BLaER1 (cell line): Measurements from ENCODE around the gene PLBD1.

ENCODE experiments used
- H3K27ac ChIP-seq: shearing (Covaris generic); formaldehyde crosslinking; 2 replicates; pipeline ENCODE4 v1.8.1; 2022
- H3K27me3 ChIP-seq: shearing (Covaris generic); formaldehyde crosslinking; 2 replicates; pipeline ENCODE4 v1.8.1; 2022
- H3K36me3 ChIP-seq: shearing (Covaris generic); formaldehyde crosslinking; 2 replicates; pipeline ENCODE4 v1.8.1; 2022
- H3K4me1 ChIP-seq: shearing (Covaris generic); formaldehyde crosslinking; 2 replicates; pipeline ENCODE4 v1.8.1; 2022
- H3K4me2 ChIP-seq: shearing (Covaris generic); formaldehyde crosslinking; 2 replicates; pipeline ENCODE4 v1.8.1; 2022
- H3K4me3 ChIP-seq: shearing (Covaris generic); formaldehyde crosslinking; 2 replicates; pipeline ENCODE4 v1.8.1; 2022
- H3K9ac ChIP-seq: shearing (Covaris generic); formaldehyde crosslinking; 2 replicates; pipeline ENCODE4 v1.8.1; 2022
- H3K9me3 ChIP-seq: shearing (Covaris generic); formaldehyde crosslinking; 2 replicates; pipeline ENCODE4 v1.8.1; 2022
- H4K20me1 ChIP-seq: shearing (Covaris generic); formaldehyde crosslinking; 2 replicates; pipeline ENCODE4 v1.8.1; 2022
- Cebpa-rat ChIP-seq: shearing (Covaris generic); IDR thresholded peaks from 2 replicates; pipeline ENCODE4 v1.8.1; 2022

PLBD1 gene

GRCh38 chr12:14567351-14568162 is at the start of gene PLBD1:
PLBD1 (minus strand) TSS chr12:14567883; CDS start chr12:14567696, 187 bp downstream.
- peaks cover 23% of the 10 kb centered on the region for H3K9me3 ChIP-seq
- H3K9ac ChIP-seq = no peak within 1 kb of the TSS
- no peak within 1 kb of the TSS for H3K4me2 ChIP-seq
- no peaks in the 10 kb centered on the region for H3K4me1 ChIP-seq
- no peaks in the 10 kb centered on the region for H3K27me3 ChIP-seq
- TF ChIP-seq Cebpa-rat = no peak
- no peak within 1 kb of the TSS for H3K27ac ChIP-seq
- H3K4me3 ChIP-seq = no peak within 1 kb of the TSS
- H3K36me3 ChIP-seq = no peaks in the 10 kb centered on the region
- H4K20me1 ChIP-seq = no peaks in the 10 kb centered on the region

GRCh38 chr12:14614704-14615121 is 47.0 kb upstream of the PLBD1 start:
- H4K20me1 ChIP-seq = no peaks in the 10 kb centered on the region
- peaks cover 32% of the 10 kb centered on the region for H3K9me3 ChIP-seq
- H3K27ac ChIP-seq = peak overlapping the region; percentile 66
- TF ChIP-seq Cebpa-rat = no peak
- H3K4me1 ChIP-seq = peaks cover 36% of the 10 kb centered on the region
- H3K4me3 ChIP-seq = peak overlapping the region; percentile 4; the same call in 1 of the 2 replicates
- H3K36me3 ChIP-seq = no peaks in the 10 kb centered on the region
- H3K4me2 ChIP-seq = peak overlapping the region; percentile 75
- no peak overlapping the region; the same call in 1 of the 2 replicates for H3K9ac ChIP-seq
- no peaks in the 10 kb centered on the region for H3K27me3 ChIP-seq

GRCh38 chr12:14613718-14614117 is 46.0 kb upstream of the PLBD1 start:
- H4K20me1 ChIP-seq = no peaks in the 10 kb centered on the region
- H3K4me1 ChIP-seq = peaks cover 36% of the 10 kb centered on the region
- H3K9me3 ChIP-seq = peaks cover 33% of the 10 kb centered on the region
- 0 out of 2 replicates have a peak overlapping the region, but pooled peaks have one; percentile 4 for H3K4me3 ChIP-seq
- H3K27ac ChIP-seq = peak overlapping the region; percentile 66
- no peak for TF ChIP-seq Cebpa-rat
- no peaks in the 10 kb centered on the region for H3K27me3 ChIP-seq
- H3K9ac ChIP-seq = peak overlapping the region; percentile 46; the same call in 1 of the 2 replicates
- no peaks in the 10 kb centered on the region for H3K36me3 ChIP-seq
- peak overlapping the region; percentile 75 for H3K4me2 ChIP-seq

- H3K27ac ChIP-seq = peak overlapping the region; percentile 66
- H3K27me3 ChIP-seq = no peaks in the 10 kb centered on the region
- no peaks in the 10 kb centered on the region for H4K20me1 ChIP-seq
- peaks cover 33% of the 10 kb centered on the region for H3K9me3 ChIP-seq
- no peaks in the 10 kb centered on the region for H3K36me3 ChIP-seq
- TF ChIP-seq Cebpa-rat = no peak
- peak overlapping the region; percentile 75 for H3K4me2 ChIP-seq
- no peak overlapping the region for H3K4me3 ChIP-seq
- no peak overlapping the region for H3K9ac ChIP-seq
- peaks cover 36% of the 10 kb centered on the region for H3K4me1 ChIP-seq
Observed at GRCh38 chr12:14612898-14613445, 45.3 kb upstream of the PLBD1 start.

- Histone ChIP-seq H3K4me1 (peaks cover 36% of the 10 kb centered on the region), H3K4me2 (no peak overlapping the region; the same call in 1 of the 2 replicates), H3K27me3 (no peaks in the 10 kb centered on the region), H3K9me3 (peaks cover 34% of the 10 kb centered on the region), H3K9ac (no peak overlapping the region), H4K20me1 (no peaks in the 10 kb centered on the region), H3K4me3 (no peak overlapping the region), H3K36me3 (no peaks in the 10 kb centered on the region), H3K27ac (no peak overlapping the region; the same call in 1 of the 2 replicates)
- no peak for TF ChIP-seq Cebpa-rat
Observed at GRCh38 chr12:14612250-14612649, 44.6 kb upstream of the PLBD1 start.

- H3K4me2 ChIP-seq = no peak overlapping the region; the same call in 1 of the 2 replicates
- no peak overlapping the region for H3K4me3 ChIP-seq
- TF ChIP-seq Cebpa-rat = no peak
- H3K4me1 ChIP-seq = peaks cover 36% of the 10 kb centered on the region
- peaks cover 28% of the 10 kb centered on the region for H3K9me3 ChIP-seq
- H3K27ac ChIP-seq = no peak overlapping the region; the same call in 1 of the 2 replicates
- H3K36me3 ChIP-seq = no peaks in the 10 kb centered on the region
- no peaks in the 10 kb centered on the region for H4K20me1 ChIP-seq
- H3K27me3 ChIP-seq = no peaks in the 10 kb centered on the region
- H3K9ac ChIP-seq = no peak overlapping the region
Observed at GRCh38 chr12:14611640-14612203, 44.0 kb upstream of the PLBD1 start.

GRCh38 chr12:14607568-14607967 is 39.9 kb upstream of the PLBD1 start:
- no peak for TF ChIP-seq Cebpa-rat
- H4K20me1 ChIP-seq = no peaks in the 10 kb centered on the region
- H3K9me3 ChIP-seq = peaks cover 51% of the 10 kb centered on the region
- peaks cover 8% of the 10 kb centered on the region; the same call in 1 of the 2 replicates for H3K4me1 ChIP-seq
- no peak overlapping the region for H3K27ac ChIP-seq
- no peak overlapping the region for H3K4me3 ChIP-seq
- H3K4me2 ChIP-seq = no peak overlapping the region
- no peaks in the 10 kb centered on the region for H3K27me3 ChIP-seq
- no peak overlapping the region for H3K9ac ChIP-seq
- H3K36me3 ChIP-seq = no peaks in the 10 kb centered on the region

GRCh38 chr12:14605401-14605989 is 37.8 kb upstream of the PLBD1 start:
- no peak overlapping the region for H3K4me2 ChIP-seq
- H3K27me3 ChIP-seq = no peaks in the 10 kb centered on the region
- H3K36me3 ChIP-seq = no peaks in the 10 kb centered on the region
- no peaks in the 10 kb centered on the region for H3K4me1 ChIP-seq
- no peak overlapping the region for H3K4me3 ChIP-seq
- H3K9ac ChIP-seq = no peak overlapping the region
- H3K9me3 ChIP-seq = peaks cover 34% of the 10 kb centered on the region
- TF ChIP-seq Cebpa-rat = no peak
- H3K27ac ChIP-seq = no peak overlapping the region
- no peaks in the 10 kb centered on the region for H4K20me1 ChIP-seq

GRCh38 chr12:14601692-14602478 is 34.2 kb upstream of the PLBD1 start:
- H3K4me3 ChIP-seq = no peak overlapping the region
- no peaks in the 10 kb centered on the region for H3K27me3 ChIP-seq
- no peak overlapping the region for H3K4me2 ChIP-seq
- H4K20me1 ChIP-seq = no peaks in the 10 kb centered on the region
- H3K4me1 ChIP-seq = no peaks in the 10 kb centered on the region
- no peak overlapping the region for H3K27ac ChIP-seq
- TF ChIP-seq Cebpa-rat = no peak
- H3K9ac ChIP-seq = no peak overlapping the region
- H3K9me3 ChIP-seq = peaks cover 35% of the 10 kb centered on the region
- H3K36me3 ChIP-seq = no peaks in the 10 kb centered on the region
